Measurements from ENCODE around the gene TES. TPM values are rescaled to one million over a fixed set of nuclear protein-coding genes. Genes with fewer than 3 reads are reported as not detected.

Gene TES
- total and polyA plus RNA-seq, 9 of the 15 experiments (the other 6 are each of a cell fraction or from before 2014, with no cell fraction given): 20.7 to 61.6 (median 53.8) TPM

GRCh38 chr7:116211913-116212596 lies 1.7 kb downstream of the TES start (continued):
- TF ChIP-seq PHB (CRISPR knock-in tag; IDR thresholded peaks at IDR 0.05) (no peak), STAT5B (CRISPR knock-in tag; IDR thresholded peaks at IDR 0.05) (no peak), TRIM25 (IDR thresholded peaks at IDR 0.05; ENCODE audit: borderline replicate concordance) (no peak), SUPT5H (IDR thresholded peaks at IDR 0.05) (no peak), PHF8 (IDR thresholded peaks at IDR 0.05; ENCODE audit: borderline replicate concordance, low read length) (no peak), PREB (CRISPR knock-in tag; IDR thresholded peaks at IDR 0.05) (no peak), ELF1 (tag; IDR thresholded peaks at IDR 0.05) (no peak; the same call in 1 of the 2 replicates), THRB (CRISPR knock-in tag; conservative IDR thresholded peaks at IDR 0.05) (no peak), USF2 (CRISPR knock-in tag; IDR thresholded peaks at IDR 0.05) (no peak), TSHZ1 (CRISPR knock-in tag; IDR thresholded peaks at IDR 0.05) (no peak), ZNF589 (CRISPR knock-in tag; IDR thresholded peaks at IDR 0.05; ENCODE audit: low read depth) (peak; percentile 0; the same call in 1 of the 2 replicates), SAP30 (IDR thresholded peaks at IDR 0.05; ENCODE audit: borderline replicate concordance, insufficient read depth, low read depth, low read length, poor library complexity, severe bottlenecking) (no peak), FOXP1 (CRISPR knock-in tag; IDR thresholded peaks at IDR 0.05) (no peak), MLX (CRISPR knock-in tag; conservative IDR thresholded peaks at IDR 0.05) (no peak), SRSF9 (IDR thresholded peaks at IDR 0.05; ENCODE audit: borderline replicate concordance, low read depth, low read length) (no peak), HNRNPK (IDR thresholded peaks at IDR 0.05; ENCODE audit: low read depth, low read length, poor library complexity, severe bottlenecking) (no peak), HSF4 (CRISPR knock-in tag; IDR thresholded peaks at IDR 0.05; ENCODE audit: borderline replicate concordance) (no peak), GABPB1 (CRISPR knock-in tag; IDR thresholded peaks at IDR 0.05) (no peak)

Measured in K562 (cell line).